H9 (cell line): Measurements from ENCODE around the gene FOXJ3. TPM values are rescaled to one million over a fixed set of nuclear protein-coding genes. Genes with fewer than 3 reads are reported as not detected.

Experiments
- DNase-seq: peaks from one replicate; pipeline ENCODE4 v3.0.0-alpha.2; 2017
- H2AFZ ChIP-seq: one replicate; pipeline ENCODE4 v1.6.1; 2013; ENCODE audit warnings: mild to moderate bottlenecking, low read length, control low read depth, moderate library complexity
- H2AK5ac ChIP-seq: 2 replicates; pipeline ENCODE4 v1.6.1; 2013; ENCODE audit warnings: low read length, control low read depth, mixed read lengths; ENCODE audit not compliant: insufficient read length
- H2BK120ac ChIP-seq: one replicate; pipeline ENCODE4 v1.6.1; 2013; ENCODE audit warnings: low read depth, mild to moderate bottlenecking, low read length, control low read depth, inconsistent platforms; ENCODE audit not compliant: poor library complexity, severe bottlenecking
- H2BK12ac ChIP-seq: 2 replicates; pipeline ENCODE4 v1.6.1; 2013; ENCODE audit warnings: low read length, control low read depth, mixed read lengths, low read depth; ENCODE audit not compliant: insufficient read length
- H2BK15ac ChIP-seq: 2 replicates; pipeline ENCODE4 v1.6.1; 2013; ENCODE audit warnings: low read depth, low read length, control low read depth
- H2BK20ac ChIP-seq: one replicate; pipeline ENCODE4 v1.6.1; 2013; ENCODE audit warnings: low read depth, mild to moderate bottlenecking, low read length, control low read depth, inconsistent platforms; ENCODE audit not compliant: poor library complexity, severe bottlenecking
- H2BK5ac ChIP-seq: 2 replicates; pipeline ENCODE4 v1.6.1; 2013; ENCODE audit warnings: low read length, control low read depth, mixed read lengths; ENCODE audit not compliant: insufficient read length
- H3K14ac ChIP-seq: 2 replicates; pipeline ENCODE4 v1.6.1; 2013; ENCODE audit warnings: low read length, control low read depth; ENCODE audit not compliant: insufficient read depth
- H3K18ac ChIP-seq: 2 replicates; pipeline ENCODE4 v1.6.1; 2013; ENCODE audit warnings: low read depth, mild to moderate bottlenecking, mixed read lengths, low read length, control low read depth; ENCODE audit not compliant: insufficient read length
- H3K23ac ChIP-seq: 2 replicates; pipeline ENCODE4 v1.6.1; 2013; ENCODE audit warnings: low read length, control low read depth, mixed read lengths, low read depth; ENCODE audit not compliant: insufficient read length
- H3K23me2 ChIP-seq: 2 replicates; pipeline ENCODE4 v1.6.1; 2013; ENCODE audit warnings: low read depth, mild to moderate bottlenecking, mixed read lengths, low read length, control low read depth; ENCODE audit not compliant: insufficient read length, poor library complexity, severe bottlenecking
- H3K27ac ChIP-seq: 2 replicates; pipeline ENCODE4 v1.5.1; 2013; ENCODE audit warnings: low read length, control low read depth, mixed read lengths, low read depth; ENCODE audit not compliant: insufficient read length
- H3K27me3 ChIP-seq: 2 replicates; pipeline ENCODE4 v1.6.1; 2013; ENCODE audit warnings: low read length, control low read depth, inconsistent platforms; ENCODE audit not compliant: insufficient read depth
- H3K4ac ChIP-seq: 2 replicates; pipeline ENCODE4 v1.6.1; 2013; ENCODE audit warnings: low read depth, mild to moderate bottlenecking, control low read depth, inconsistent platforms, low read length, moderate library complexity
- H3K4me1 ChIP-seq: 2 replicates; pipeline ENCODE4 v1.6.1; 2013; ENCODE audit warnings: low read length, control low read depth, inconsistent platforms; ENCODE audit not compliant: insufficient read depth
- H3K4me2 ChIP-seq: 2 replicates; pipeline ENCODE4 v1.6.1; 2013; ENCODE audit warnings: low read length, control low read depth, mixed read lengths; ENCODE audit not compliant: insufficient read length, insufficient read depth
- H3K56ac ChIP-seq: 2 replicates; pipeline ENCODE4 v1.6.1; 2013; ENCODE audit warnings: low read depth, mild to moderate bottlenecking, mixed read lengths, low read length, control low read depth; ENCODE audit not compliant: insufficient read length
- H3K79me1 ChIP-seq: 2 replicates; pipeline ENCODE4 v1.6.1; 2013; ENCODE audit warnings: low read depth, mild to moderate bottlenecking, moderate library complexity, low read length, control low read depth, inconsistent platforms; ENCODE audit not compliant: insufficient read depth, poor library complexity, severe bottlenecking
- H3K79me2 ChIP-seq: 2 replicates; pipeline ENCODE4 v1.6.1; 2013; ENCODE audit warnings: low read length, control low read depth, inconsistent platforms; ENCODE audit not compliant: insufficient read depth
- H3K9ac ChIP-seq: 2 replicates; pipeline ENCODE4 v1.6.1; 2013; ENCODE audit warnings: low read length, control low read depth, mixed read lengths; ENCODE audit not compliant: insufficient read length; ENCODE audit errors: extremely low read depth
- H3K9me3 ChIP-seq: one replicate; pipeline ENCODE4 v1.6.1; 2013; ENCODE audit warnings: low read depth, low read length, inconsistent platforms; ENCODE audit not compliant: control insufficient read depth
- H3T11ph ChIP-seq: one replicate; pipeline ENCODE4 v1.6.1; 2013; ENCODE audit warnings: mild to moderate bottlenecking, low read length, control low read depth, inconsistent platforms
- H4K20me1 ChIP-seq: one replicate; pipeline ENCODE4 v1.6.1; 2013; ENCODE audit not compliant: control insufficient read depth, insufficient read length, insufficient read depth
- H4K5ac ChIP-seq: 2 replicates; pipeline ENCODE4 v1.6.1; 2013; ENCODE audit warnings: low read depth, mild to moderate bottlenecking, mixed read lengths, low read length, control low read depth; ENCODE audit not compliant: insufficient read length
- H4K8ac ChIP-seq: replicated peaks from 2 replicates; pipeline ENCODE4 v1.6.1; 2013; ENCODE audit warnings: low read length, control low read depth, mixed read lengths, low read depth; ENCODE audit not compliant: insufficient read length
- H4K91ac ChIP-seq: 2 replicates; pipeline ENCODE4 v1.6.1; 2013; ENCODE audit warnings: low read depth, mild to moderate bottlenecking, moderate library complexity, mixed read lengths, low read length, control low read depth; ENCODE audit not compliant: insufficient read length
- H3K27ac Mint-ChIP-seq, 3 experiments: 2 replicates in 2 of 3; 3 replicates in 1 of 3; pipeline ENCODE4 v1.8.0; 2020 to 2021; ENCODE audit warnings: mixed read lengths in 3 of 3, mild to moderate bottlenecking in 1 of 3, moderate library complexity in 1 of 3
- H3K27me3 Mint-ChIP-seq: 2 replicates; pipeline ENCODE4 v1.8.0; 2021; ENCODE audit warnings: low read depth, mild to moderate bottlenecking, moderate library complexity, mixed read lengths
- H3K36me3 Mint-ChIP-seq, 3 experiments: 2 replicates in 2 of 3; 3 replicates in 1 of 3; pipeline ENCODE4 v1.8.0; 2020 to 2021; ENCODE audit warnings: low read depth in 3 of 3, mixed read lengths in 3 of 3; ENCODE audit not compliant: insufficient read depth in 1 of 3
- H3K4me1 Mint-ChIP-seq, 2 experiments: 2 replicates each; pipeline ENCODE4 v1.8.0; 2020; ENCODE audit warnings: mixed read lengths in 2 of 2
- H3K4me3 Mint-ChIP-seq, 2 experiments: 2 replicates in 1 of 2; 3 replicates in 1 of 2; pipeline ENCODE4 v1.8.0; 2020 to 2021; ENCODE audit warnings: mild to moderate bottlenecking in 2 of 2, mixed read lengths in 2 of 2, moderate library complexity in 1 of 2
- H3K9me3 Mint-ChIP-seq, 2 experiments: 2 replicates in 1 of 2; 3 replicates in 1 of 2; pipeline ENCODE4 v1.8.0; 2020; ENCODE audit warnings: mild to moderate bottlenecking in 2 of 2, mixed read lengths in 2 of 2, moderate library complexity in 1 of 2
- CTCF ChIP-seq: fragments of 200-600 bp; sonication (generic); conservative IDR thresholded peaks from 3 replicates; pipeline ENCODE4 v1.8.0; 2021; ENCODE audit warnings: antibody characterized with exemption, mild to moderate bottlenecking
- WGBS: extraction: QIAGEN DNeasy Blood & Tissue Kit; methylation state at CpG from one replicate; pipeline ENCODE4 v1.1.7; 2013; ENCODE audit warnings: missing lambda C conversion rate, low lambda C conversion rate, mixed read lengths; ENCODE audit not compliant: insufficient read length; ENCODE audit errors: extremely low coverage; 5-methylcytosine and 5-hydroxymethylcytosine counted together
- total RNA-seq: library from RNA; stranded (reverse); gene quantifications from 2 replicates; pipeline ENCODE4 v1.2.1, GENCODE V29; 2021

The FOXJ3 gene
- total RNA-seq, 1 experiment from 2014 or later = 49.9 TPM

GRCh38 chr1:42324398-42325013, 10.5 kb downstream of the FOXJ3 start:
- Mint-ChIP-seq H3K27ac (no peak overlapping the region), H3K27me3 (no peaks in the 10 kb centered on the region), H3K36me3 (0 out of 7 replicates have a peak, but pooled peaks cover 0 to 2% (median 0%) of the 10 kb centered on the region in 3 experiments), H3K9me3 (no peaks in the 10 kb centered on the region), H3K4me3 (no peak overlapping the region), H3K4me1 (peaks cover 29 to 34% of the 10 kb centered on the region in 2 experiments)
- DNase-seq = no peak
- H3K23ac ChIP-seq = no peak overlapping the region
- no peak overlapping the region for H2BK5ac ChIP-seq
- H2AK5ac ChIP-seq = no peak overlapping the region
- no peak overlapping the region for H2BK15ac ChIP-seq
- no peak overlapping the region for H3K56ac ChIP-seq
- no peaks in the 10 kb centered on the region for H4K20me1 ChIP-seq
- TF ChIP-seq CTCF = no peak
- H2BK20ac ChIP-seq = no peak overlapping the region
- no peak overlapping the region for H3K9ac ChIP-seq
- H3K79me2 ChIP-seq = peaks cover 64% of the 10 kb centered on the region
- no peak overlapping the region for H4K5ac ChIP-seq
- no peak overlapping the region for H3K4ac ChIP-seq
- no peak overlapping the region for H4K91ac ChIP-seq
- no peak overlapping the region for H3K4me2 ChIP-seq
- H3K23me2 ChIP-seq = no peaks in the 10 kb centered on the region
- H2BK12ac ChIP-seq = no peak overlapping the region
- no peak overlapping the region for H3K18ac ChIP-seq
- no peak overlapping the region for H2AFZ ChIP-seq
- H3K9me3 ChIP-seq = no peaks in the 10 kb centered on the region
- no peak overlapping the region for H3K14ac ChIP-seq
- no peak overlapping the region for H4K8ac ChIP-seq
- no CpG with 5 or more reads among the region's 6 CpGs for WGBS
- no peak overlapping the region for H3K27ac ChIP-seq
- H3T11ph ChIP-seq = no peak overlapping the region
- H2BK120ac ChIP-seq = no peak overlapping the region
- H3K27me3 ChIP-seq = no peaks in the 10 kb centered on the region
- H3K4me1 ChIP-seq = no peaks in the 10 kb centered on the region
- H3K79me1 ChIP-seq = peaks cover 12% of the 10 kb centered on the region
